Endothelial cell of umbilical vein (primary cell): ENCODE data around the gene S100A7. TPM values are rescaled to one million over a fixed set of nuclear protein-coding genes. Genes with fewer than 3 reads are reported as not detected.
"Not testable (repeated sequence)": the region's sequence is repeated elsewhere in the genome, so short reads cannot be mapped to it uniquely, and the experiment has no call there.

ENCODE experiments used
- BruUV-seq: library from RNA; stranded (reverse); fragments of 400-500 nt; replicated peaks from 2 replicates; lab custom pipeline; 2021; lab: Mats Ljungman, UMichigan
- CTCF ChIA-PET: fragments of 300-600, 350-600 bp; sonication (Branson Sonifier 250); formaldehyde crosslinking; loops from one replicate; lab custom pipeline; 2021; ENCODE audit warnings: antibody characterized with exemption, inconsistent platforms; lab: Charles Lee
- POLR2A ChIA-PET: fragments of 300-600, 350-600 bp; sonication (Branson Sonifier 250); formaldehyde crosslinking; loops from one replicate; lab custom pipeline; 2021; ENCODE audit warnings: antibody characterized with exemption, inconsistent platforms; lab: Charles Lee
- DNase-seq: peaks from one replicate; pipeline ENCODE4 v3.0.0-alpha.2; 2011; ENCODE audit warnings: low read depth, low spot score
- FAIRE-seq: peaks from 2 replicates; lab custom pipeline; 2011; peaks lifted over from hg19 to GRCh38; lab: Jason Lieb, UNC
- H2AFZ ChIP-seq: 2 replicates; pipeline ENCODE4 v1.6.0; 2012; ENCODE audit warnings: low read depth, low read length, control low read depth, inconsistent platforms
- H3K27ac ChIP-seq: 2 replicates; pipeline ENCODE4 v1.5.1; 2011; ENCODE audit warnings: low read depth, mild to moderate bottlenecking, control low read depth, low read length, moderate library complexity; ENCODE audit not compliant: insufficient read depth
- H3K27me3 ChIP-seq, 2 experiments: 2 replicates each; pipeline versions ENCODE4 v1.6.0 to v1.6.1; 2011; ENCODE audit warnings: low read length in 2 of 2, mixed read lengths in 1 of 2; ENCODE audit not compliant: control insufficient read depth in 2 of 2, insufficient read depth in 2 of 2
- H3K36me3 ChIP-seq, 2 experiments: 2 replicates in 1 of 2; 3 replicates in 1 of 2; pipeline ENCODE4 v1.5.1; 2011; ENCODE audit warnings: low read length in 2 of 2, mild to moderate bottlenecking in 1 of 2, moderate library complexity in 1 of 2; ENCODE audit not compliant: control insufficient read depth in 2 of 2, insufficient read depth in 2 of 2; ENCODE audit errors: extremely low read depth in 1 of 2
- H3K4me1 ChIP-seq: 3 replicates; pipeline ENCODE4 v1.5.1; 2011; ENCODE audit warnings: mild to moderate bottlenecking, low read length; ENCODE audit not compliant: control insufficient read depth, insufficient read depth; ENCODE audit errors: extremely low read depth
- H3K4me2 ChIP-seq: 2 replicates; pipeline ENCODE4 v1.6.1; 2011; ENCODE audit warnings: low read length, control low read depth, mixed read lengths; ENCODE audit not compliant: insufficient read depth
- H3K4me3 ChIP-seq, 3 experiments: fragments of 200-600 bp in 1 of 3; sonication (generic), shearing (Covaris generic) in 1 of 3; replicated peaks in 1 of 3; 2 replicates each; pipeline ENCODE4 v1.5.1; 2011 to 2016; ENCODE audit warnings: control low read depth in 3 of 3, low read length in 3 of 3, mild to moderate bottlenecking in 2 of 3, inconsistent platforms in 1 of 3, low read depth in 1 of 3, moderate library complexity in 1 of 3; ENCODE audit not compliant: insufficient read depth in 1 of 3
- H3K79me2 ChIP-seq: 2 replicates; pipeline ENCODE4 v1.6.0; 2012; ENCODE audit warnings: low read length, inconsistent platforms; ENCODE audit not compliant: control insufficient read depth, insufficient read depth
- H3K9ac ChIP-seq: replicated peaks from 2 replicates; pipeline ENCODE3; 2011; ENCODE audit warnings: low read length, control low read depth; ENCODE audit not compliant: insufficient read depth; ENCODE audit errors: extremely low read depth
- H3K9me1 ChIP-seq: replicated peaks from 3 replicates; pipeline ENCODE4 v1.6.0; 2011; ENCODE audit warnings: mild to moderate bottlenecking, low read length; ENCODE audit not compliant: control insufficient read depth, insufficient read depth; ENCODE audit errors: extremely low read depth
- H3K9me3 ChIP-seq: replicated peaks from 2 replicates; pipeline ENCODE4 v1.5.1; 2012; ENCODE audit warnings: low read length, inconsistent platforms; ENCODE audit not compliant: control insufficient read depth, insufficient read depth
- H4K20me1 ChIP-seq: replicated peaks from 2 replicates; pipeline ENCODE3; 2011; ENCODE audit warnings: mild to moderate bottlenecking, low read length; ENCODE audit not compliant: control insufficient read depth, insufficient read depth; ENCODE audit errors: extremely low read depth
- CTCF ChIP-seq, 2 donors: IDR thresholded peaks; 1 replicate in 1 of 2; 2 replicates in 1 of 2; pipeline ENCODE4 v1.5.1; 2011; ENCODE audit warnings: low read length in 2 of 2, mild to moderate bottlenecking in 2 of 2, moderate library complexity in 2 of 2, control low read depth in 1 of 2, inconsistent platforms in 1 of 2, low read depth in 1 of 2; ENCODE audit not compliant: insufficient read depth in 1 of 2; ENCODE audit errors: extremely low read depth in 1 of 2
- GATA2 ChIP-seq: IDR thresholded peaks from 2 replicates; pipeline ENCODE4 v1.7.0; 2011; ENCODE audit warnings: low read depth, mild to moderate bottlenecking, moderate library complexity, mixed read lengths, low read length; ENCODE audit not compliant: insufficient read length, insufficient read depth
- JUN ChIP-seq: IDR thresholded peaks from 2 replicates; pipeline ENCODE4 v1.6.1; 2011; ENCODE audit warnings: borderline replicate concordance, low read depth; ENCODE audit not compliant: insufficient read length, insufficient read depth
- MYC ChIP-seq: IDR thresholded peaks from one replicate; pipeline ENCODE4 v1.6.1; 2011; ENCODE audit warnings: mild to moderate bottlenecking, low read depth, low read length
- POLR2A ChIP-seq: IDR thresholded peaks from 2 replicates; pipeline ENCODE4 v1.6.1; 2012; ENCODE audit warnings: low read depth, mild to moderate bottlenecking, control low read depth, low read length
- POLR2AphosphoS5 ChIP-seq: IDR thresholded peaks from 2 replicates; pipeline ENCODE4 v1.6.1; 2012; ENCODE audit warnings: low read depth, mild to moderate bottlenecking, control low read depth, low read length, moderate library complexity; ENCODE audit not compliant: insufficient read depth
- dilution Hi-C: fragments of 300-500 bp; cut with MboI; formaldehyde crosslinking; loops from one replicate; pipeline ENCODE4 v1.15.0; 2019; ENCODE audit warnings: low sequenced_read_pairs; ENCODE audit not compliant: extremely low pct_ligation_motif_present
- intact Hi-C: fragments of 100-400 bp; cut with micrococcal nuclease; formaldehyde crosslinking; loops from one replicate; pipeline ENCODE4 v1.10.0; 2022
- polyA plus RNA-seq, 4 experiments: library from polyadenylated mRNA; depleted of rRNA in 3 of 4; stranded (reverse) in 3 of 4; unstranded in 1 of 4; fragments of >200 nt; gene quantifications; 2 replicates each; pipeline versions ENCODE4 v1.2.1 to v1.2.3, GENCODE V29; 2011 to 2012; ENCODE audit warnings: missing spikeins in 1 of 4
- total RNA-seq: library from RNA; stranded (reverse); gene quantifications from 2 replicates; pipeline ENCODE4 v1.2.3, GENCODE V29; 2021

The S100A7 gene
- total and polyA plus RNA-seq, 2 donors (not counting 3 experiments of a cell fraction or from before 2014, with no cell fraction given), result not detected

- peak; percentile 70 for DNase-seq
- ChIA-PET POLR2A (no interaction called here), CTCF (interaction anchor here (1.0 kb wide), 1 partner anchor 9 kb away, joined by 3 read pairs; no protein-coding TSS in a partner anchor)
- no peaks in the 10 kb centered on the region for H4K20me1 ChIP-seq
- TF ChIP-seq POLR2AphosphoS5 (no peak), POLR2A (no peak), JUN (peak; percentile 41)
- no peak overlapping the region for H2AFZ ChIP-seq
- H3K4me2 ChIP-seq, result no peak overlapping the region
- dilution Hi-C loops, result no loop called here
- H3K36me3 ChIP-seq, result no peaks in the 10 kb centered on the region
- intact Hi-C loops, result loop anchor here (1.0 kb wide), 1 partner anchor 30 kb away; no protein-coding TSS in a partner anchor
- no peak overlapping the region for H3K4me3 ChIP-seq
- no TSS peak for BruUV-seq
- no peak overlapping the region for H3K27ac ChIP-seq
- no peaks in the 10 kb centered on the region for H3K4me1 ChIP-seq
- no peaks in the 10 kb centered on the region for H3K79me2 ChIP-seq
- no peaks in the 10 kb centered on the region for H3K27me3 ChIP-seq
- H3K9ac ChIP-seq, result no peak overlapping the region
- H3K9me3 ChIP-seq, result no peaks in the 10 kb centered on the region
- H3K9me1 ChIP-seq, result no peaks in the 10 kb centered on the region
- FAIRE-seq, result peak; percentile 91
These were observed 37.9 kb downstream of the S100A7 start for GRCh38 chr1:153422450-153423068.

- DNase-seq, result no peak
- Histone ChIP-seq H3K27me3 (no peaks in the 10 kb centered on the region), H3K27ac (no peak overlapping the region), H3K4me2 (no peak overlapping the region), H3K9me1 (no peaks in the 10 kb centered on the region), H3K4me1 (no peaks in the 10 kb centered on the region), H3K9ac (no peak overlapping the region), H3K9me3 (no peaks in the 10 kb centered on the region), H4K20me1 (no peaks in the 10 kb centered on the region), H3K79me2 (no peaks in the 10 kb centered on the region), H2AFZ (no peak overlapping the region), H3K36me3 (no peaks in the 10 kb centered on the region), H3K4me3 (no peak overlapping the region)
- TF ChIP-seq GATA2 (no peak), MYC (no peak), CTCF (IDR thresholded peaks at IDR 0.05; ENCODE audit: extremely low read depth in 1 of 2, insufficient read depth in 1 of 2, low read depth in 1 of 2, low read length in 2 of 2) (no peak)
- FAIRE-seq, result no peak
- intact Hi-C loops (no loop called here), dilution Hi-C loops (no loop called here)
- no TSS peak for BruUV-seq
- CTCF ChIA-PET, result no interaction called here
- POLR2A ChIA-PET, result no interaction called here
These were observed 40.1 kb downstream of the S100A7 start for GRCh38 chr1:153420306-153420705.

- FAIRE-seq, H3K9me3 ChIP-seq, dilution Hi-C loops, CTCF ChIA-PET, intact Hi-C loops, H2AFZ ChIP-seq, H3K79me2 ChIP-seq, DNase-seq, H3K4me1 ChIP-seq, H3K27me3 ChIP-seq, H3K9me1 ChIP-seq, BruUV-seq, H3K4me2 ChIP-seq, H3K4me3 ChIP-seq, POLR2A ChIA-PET, H4K20me1 ChIP-seq, H3K9ac ChIP-seq, H3K27ac ChIP-seq, H3K36me3 ChIP-seq: not testable (repeated sequence)
These were observed 41.0 kb downstream of the S100A7 start for GRCh38 chr1:153419436-153419793.
